ENCODE measurements around the gene TFCP2.

TFCP2 gene

DNA sequence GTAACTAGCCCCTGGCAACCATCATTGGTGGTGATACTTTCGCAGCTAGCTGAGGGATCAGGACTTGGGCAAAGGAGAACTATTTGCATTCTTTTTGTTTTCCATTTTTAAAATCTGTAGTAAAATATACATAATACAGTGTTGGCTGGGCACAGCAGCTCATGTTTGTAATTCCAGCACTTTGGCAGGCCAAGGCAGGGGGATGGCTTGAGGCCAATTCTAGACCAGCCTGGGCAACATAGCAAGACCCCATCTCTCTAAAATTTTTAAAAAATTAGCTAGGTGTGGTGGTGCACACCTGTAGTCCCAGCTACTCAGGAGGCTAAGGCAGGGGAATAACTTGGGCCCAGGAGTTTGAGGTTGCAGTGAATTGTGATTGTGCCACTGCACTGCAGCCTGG lies 20.0 kb downstream of the TFCP2 start:
- no peak for ATAC-seq

DNA sequence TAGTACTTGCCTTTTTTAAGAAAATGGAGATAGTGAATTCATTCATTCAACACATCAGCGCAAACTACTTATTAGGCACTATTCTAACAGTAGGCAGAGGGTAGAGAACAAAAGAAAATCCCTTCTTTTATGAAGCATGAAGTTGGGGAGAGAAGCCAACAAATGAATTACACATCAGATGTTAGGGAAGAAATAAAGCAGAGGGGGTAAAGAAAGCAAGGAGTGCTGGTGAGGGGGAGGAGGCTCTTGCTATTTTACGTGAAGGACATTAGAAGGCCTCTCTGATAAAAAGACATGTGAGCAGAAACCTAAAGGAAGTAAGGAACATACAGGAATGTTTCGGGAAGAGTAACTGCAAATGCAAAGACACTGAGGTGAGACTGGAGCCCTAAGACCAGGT lies 22.2 kb downstream of the TFCP2 start:
- no peak for ATAC-seq

DNA sequence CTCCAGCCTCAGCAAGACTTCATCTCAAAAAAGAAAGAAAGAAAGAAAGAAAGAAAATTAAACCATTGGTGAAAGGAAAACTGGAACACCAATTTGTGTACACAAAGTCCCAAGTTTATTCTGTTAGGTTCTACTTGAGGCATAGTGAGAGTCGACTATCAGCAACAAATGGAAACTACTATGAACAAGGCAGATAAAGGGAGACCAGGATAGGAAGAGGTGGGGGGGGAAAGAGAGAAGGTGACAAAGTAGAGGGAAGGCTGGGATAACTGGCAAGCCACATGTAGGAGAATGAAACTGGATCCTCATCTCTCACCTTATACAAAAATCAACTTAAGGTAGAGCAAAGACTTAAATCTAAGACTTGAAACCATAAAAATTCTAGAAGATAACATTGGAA lies 25.6 kb downstream of the TFCP2 start:
- ATAC-seq = no peak

DNA sequence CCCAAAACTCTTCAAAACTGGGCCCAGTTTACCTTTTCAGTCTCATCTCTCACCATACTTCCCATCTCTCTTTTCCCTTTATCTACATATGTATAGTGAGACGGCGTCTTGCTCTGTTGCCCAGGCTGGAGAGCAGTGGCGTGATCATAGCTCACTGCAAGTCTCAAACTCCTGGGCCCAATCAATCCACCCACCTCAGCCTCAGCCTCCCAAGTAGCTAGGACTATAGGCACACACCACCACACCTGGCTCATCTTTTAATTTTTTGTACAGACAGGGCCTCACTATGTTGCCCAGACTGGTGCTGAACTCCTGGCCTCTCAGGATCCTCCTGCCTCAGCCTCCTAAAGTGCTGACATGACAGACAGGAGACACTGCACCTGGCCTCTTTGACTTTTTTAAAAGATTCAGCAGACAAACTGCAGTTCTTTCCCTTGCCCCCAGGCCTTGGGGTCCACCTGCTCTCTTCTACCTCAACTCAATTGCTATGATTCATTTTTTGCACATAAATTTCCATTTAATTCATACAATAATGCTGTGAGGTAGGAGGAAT lies 33.6 kb downstream of the TFCP2 start:
- ATAC-seq = no peak

DNA sequence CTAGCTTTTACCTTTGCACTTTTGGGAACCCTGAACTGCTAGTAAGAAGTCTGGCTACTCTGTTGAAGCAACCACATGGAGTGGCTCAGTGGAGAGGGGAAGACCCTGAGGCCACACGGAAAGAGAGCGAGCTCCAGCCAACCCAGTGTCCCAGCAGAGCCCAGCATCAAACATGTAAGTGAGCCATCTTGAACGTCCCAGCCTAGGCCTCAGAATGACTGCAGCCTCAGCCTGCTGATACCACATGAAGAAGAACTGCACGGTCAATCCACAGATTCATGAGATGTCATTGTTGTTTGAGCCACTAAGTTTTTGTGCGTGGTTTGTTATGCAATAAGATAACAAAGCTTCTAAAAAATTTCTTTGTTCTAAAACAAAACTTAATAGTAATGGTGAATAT lies 40.2 kb downstream of the TFCP2 start:
- peak in 1 of 2 donors; percentile 59 for ATAC-seq

DNA sequence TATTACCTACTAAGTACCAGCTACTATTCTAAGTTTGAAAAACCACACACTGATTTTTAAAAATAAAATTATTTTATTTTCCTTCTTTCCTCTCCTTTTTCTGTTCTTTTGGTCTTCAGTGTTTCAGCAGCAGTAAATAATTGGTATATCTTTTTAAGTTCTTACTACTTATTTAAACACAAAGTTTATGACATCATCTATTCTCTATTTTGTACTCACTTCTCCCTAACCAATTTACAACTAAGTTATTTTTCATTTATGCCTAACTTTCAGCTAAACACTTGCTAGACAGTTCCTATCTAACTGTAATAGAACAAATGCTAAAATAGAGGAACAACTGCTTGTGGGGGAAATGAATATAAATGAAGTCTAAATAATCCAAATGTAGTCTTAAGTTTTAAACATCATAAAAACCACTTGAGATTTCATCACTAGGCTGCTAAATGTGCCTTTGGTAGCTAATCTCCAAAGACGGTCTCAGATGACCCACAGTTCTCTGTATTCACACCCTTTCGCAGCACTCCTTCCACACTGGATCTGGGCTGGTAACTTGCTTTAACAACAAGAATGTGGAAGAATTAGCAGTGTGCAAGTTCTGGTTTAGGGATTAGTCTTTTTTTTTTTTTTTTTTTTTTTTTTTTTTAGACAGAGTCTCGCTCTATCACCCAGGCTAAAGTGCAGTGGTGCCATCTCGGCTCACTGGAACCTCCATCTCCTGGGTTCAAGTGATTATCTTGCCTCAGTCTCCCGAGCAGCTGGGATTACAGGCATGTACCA lies 41.0 kb downstream of the TFCP2 start:
- ATAC-seq = no peak

DNA sequence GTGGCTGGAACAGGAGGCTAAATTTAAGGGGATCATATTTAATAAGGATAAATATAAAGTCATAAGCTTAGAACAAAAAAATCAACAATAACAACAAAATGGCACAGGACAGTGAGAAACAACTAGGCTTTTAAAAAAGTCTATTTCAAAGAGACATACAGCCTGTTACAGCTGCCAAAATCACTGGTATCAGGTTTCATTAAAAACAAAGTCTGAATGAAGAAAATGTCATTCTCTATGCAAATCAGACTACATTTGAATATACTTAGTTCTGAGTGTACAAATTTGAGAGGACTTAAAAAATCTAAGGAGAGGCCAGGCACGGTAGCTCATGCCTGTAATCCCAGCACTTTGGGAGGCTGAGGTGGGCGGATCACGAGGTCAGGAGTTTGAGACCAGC lies 44.0 kb downstream of the TFCP2 start:
- ATAC-seq = no peak

DNA sequence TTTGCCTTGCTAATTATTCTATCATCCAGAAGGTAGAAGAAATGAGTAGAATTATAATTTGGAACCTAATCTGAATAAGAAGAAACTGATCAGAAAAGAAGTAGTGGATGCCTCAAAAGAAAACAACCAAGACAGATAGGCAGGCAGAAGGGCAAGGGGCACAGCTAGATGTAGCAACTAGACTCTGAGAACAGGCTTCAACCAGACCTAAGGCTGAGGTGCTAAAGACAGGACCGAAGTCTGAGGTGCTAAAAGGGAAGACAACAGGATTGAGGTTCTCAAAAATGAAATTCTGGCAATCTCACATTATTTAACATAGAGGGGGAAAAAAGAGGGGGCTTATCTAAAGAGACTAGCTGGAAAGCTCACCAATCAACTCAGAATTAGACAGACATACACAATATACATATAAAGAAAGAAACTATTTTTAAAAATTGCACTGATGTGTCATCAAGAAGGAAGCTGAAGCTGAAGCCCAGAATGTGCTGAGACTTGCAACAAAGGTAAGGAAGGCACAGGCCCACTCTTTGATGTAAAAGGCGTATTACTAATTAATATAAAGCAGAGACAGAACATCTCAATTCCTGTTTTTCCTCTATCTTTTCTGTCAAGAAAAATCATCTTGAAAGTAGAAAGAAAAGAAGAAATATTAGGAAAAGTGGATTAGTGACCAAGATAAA lies 45.7 kb downstream of the TFCP2 start:
- ATAC-seq = no peak

DNA sequence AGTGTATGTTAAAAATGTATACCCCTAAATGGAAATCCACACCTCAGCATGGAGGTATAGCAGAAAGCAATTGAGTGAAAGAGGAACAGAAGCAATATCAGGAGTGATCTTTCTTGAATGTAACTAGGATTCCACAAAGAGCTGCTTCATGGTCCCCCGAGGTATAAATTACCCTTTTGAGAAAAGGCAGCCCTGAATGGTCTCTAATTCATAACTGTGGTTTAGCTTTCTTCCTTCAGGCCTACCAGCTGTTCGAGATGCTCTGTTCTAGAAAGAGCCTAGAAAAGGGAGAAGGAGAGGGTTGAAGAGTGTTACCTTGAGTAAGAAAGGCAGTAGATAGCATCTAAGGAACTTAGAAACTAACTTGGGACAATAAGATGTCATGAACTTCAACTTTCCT lies 46.6 kb downstream of the TFCP2 start:
- ATAC-seq = no peak

DNA sequence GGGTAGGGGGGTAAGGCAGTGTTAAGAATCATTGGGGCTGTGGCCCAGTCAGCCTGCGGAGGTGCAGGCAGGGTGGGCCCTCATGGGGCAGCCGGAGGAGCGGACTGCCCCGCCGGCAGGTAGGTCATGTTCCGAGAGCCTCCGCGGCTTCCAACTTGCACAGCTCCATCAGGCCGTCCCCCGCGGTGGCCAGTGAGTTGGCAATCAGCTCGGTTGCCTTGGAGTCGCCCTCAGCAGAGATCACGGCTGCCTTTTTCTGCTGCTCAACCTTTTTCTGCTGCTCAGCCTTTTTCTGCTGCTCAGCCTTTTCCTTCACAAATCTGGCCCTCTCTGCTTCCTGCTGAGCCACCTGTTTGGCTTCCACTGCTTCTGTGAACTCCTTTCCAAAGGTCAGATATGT lies 48.4 kb downstream of the TFCP2 start:
- ATAC-seq = no peak

DNA sequence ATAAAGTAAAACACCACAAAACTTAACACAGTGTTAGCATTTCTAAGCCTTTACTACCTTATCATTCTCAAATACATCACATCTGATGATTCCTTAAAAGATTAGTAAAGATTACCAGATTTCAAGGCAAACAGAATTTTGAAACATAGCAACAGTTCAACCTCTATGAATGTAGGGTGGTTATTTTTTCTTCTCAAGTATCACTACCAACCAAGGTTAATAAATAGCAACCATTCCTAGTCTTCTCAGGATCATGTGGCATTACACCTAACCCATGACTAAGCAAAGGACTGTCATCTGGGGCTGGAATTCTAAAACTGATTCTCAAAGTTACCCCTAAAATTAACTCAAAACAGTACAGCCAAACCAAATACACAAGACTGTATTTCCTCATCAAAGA lies 50.1 kb downstream of the TFCP2 start:
- ATAC-seq = no peak

DNA sequence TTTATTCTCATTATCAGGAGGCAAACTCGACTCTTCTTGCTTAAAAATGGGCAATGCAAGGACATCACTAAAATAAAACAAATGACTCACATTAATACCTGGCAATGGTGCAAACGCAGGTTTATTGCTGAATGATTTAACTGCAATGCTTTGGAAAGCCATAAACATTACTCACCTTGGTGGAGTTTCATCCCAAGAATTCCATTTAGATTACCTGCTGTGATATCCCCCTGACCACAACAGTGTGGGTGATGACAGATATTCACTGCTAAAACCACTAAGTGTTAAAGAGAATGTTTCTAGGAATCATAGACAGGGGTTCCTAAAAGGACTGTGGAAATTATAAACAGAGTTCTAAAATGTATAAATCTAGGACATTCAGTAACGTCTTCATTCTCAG lies 54.2 kb downstream of the TFCP2 start:
- ATAC-seq = no peak

DNA sequence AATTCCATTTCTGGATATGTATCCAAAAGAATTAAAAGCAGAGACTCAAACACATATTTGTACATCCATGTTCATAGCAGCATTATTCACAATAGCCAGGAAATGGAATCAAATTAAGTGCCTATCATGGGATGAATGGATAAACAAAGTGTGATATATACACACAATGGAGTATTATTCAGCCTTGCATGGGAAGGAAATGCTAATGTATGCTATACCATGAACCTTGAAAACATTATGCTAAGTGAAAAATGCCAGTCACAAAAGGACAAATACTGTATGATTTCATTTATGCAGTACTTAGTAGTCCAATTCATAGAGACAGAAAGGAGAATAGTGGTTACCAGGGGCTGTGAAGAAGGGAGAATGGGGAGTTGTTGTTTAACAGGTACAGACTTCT lies 57.4 kb downstream of the TFCP2 start:
- ATAC-seq = no peak

DNA sequence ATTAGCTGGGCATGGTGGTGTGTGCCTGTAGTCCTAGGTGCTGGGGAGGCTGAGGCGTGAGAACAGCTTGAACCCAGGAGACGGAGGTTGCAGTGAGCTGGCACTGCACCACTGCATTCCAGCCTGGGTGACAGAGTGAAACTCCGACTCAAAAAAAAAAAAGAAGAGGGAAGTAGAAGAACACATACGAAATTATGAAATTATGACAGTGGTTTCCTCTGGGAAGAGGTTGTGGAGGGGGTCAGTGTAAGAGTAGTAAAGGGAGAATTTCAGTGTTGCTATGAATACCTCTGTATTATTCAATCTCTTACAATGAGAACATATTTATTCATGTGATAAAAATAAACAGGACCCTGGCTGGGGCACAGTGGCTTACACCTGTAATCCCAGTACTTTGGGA lies 64.8 kb downstream of the TFCP2 start:
- no peak for ATAC-seq

DNA sequence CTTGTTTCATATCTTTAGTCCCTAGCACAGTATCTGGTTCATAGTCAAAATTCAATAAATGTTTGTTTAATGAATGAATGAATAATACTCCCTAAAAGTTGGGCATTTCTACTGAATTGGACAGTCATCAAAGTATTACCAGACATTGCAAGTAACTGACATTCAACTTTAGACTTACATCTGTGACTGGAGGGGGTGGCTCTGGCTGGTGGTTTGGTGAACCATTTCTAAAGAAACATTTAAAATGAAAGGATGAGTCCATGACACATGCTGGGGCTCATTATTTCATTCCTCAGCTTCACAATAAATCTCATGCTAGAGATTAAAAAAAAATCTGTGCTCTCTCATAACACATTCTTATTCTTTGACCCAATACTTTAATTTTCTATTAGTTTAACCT lies 69.0 kb downstream of the TFCP2 start:
- no peak for ATAC-seq

DNA sequence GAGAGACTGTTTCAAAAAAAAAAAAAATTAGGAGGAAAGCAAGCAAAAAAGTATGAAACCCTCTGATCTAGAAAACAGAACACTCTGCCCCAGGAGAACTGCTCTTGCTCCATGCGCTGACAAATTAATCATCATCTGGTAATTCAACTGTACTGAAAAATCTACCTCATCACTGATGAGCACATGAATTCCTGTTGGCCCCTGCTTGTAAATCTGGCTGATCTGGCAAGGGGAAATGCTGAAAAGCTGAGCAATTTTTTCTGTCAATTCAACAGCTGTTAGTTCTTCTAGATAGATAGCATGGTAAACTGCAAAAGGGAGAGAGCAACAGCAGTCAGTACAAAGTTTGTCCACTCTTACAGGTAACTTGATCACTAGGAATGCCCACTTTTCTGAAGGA lies 74.3 kb downstream of the TFCP2 start:
- no peak for ATAC-seq

DNA sequence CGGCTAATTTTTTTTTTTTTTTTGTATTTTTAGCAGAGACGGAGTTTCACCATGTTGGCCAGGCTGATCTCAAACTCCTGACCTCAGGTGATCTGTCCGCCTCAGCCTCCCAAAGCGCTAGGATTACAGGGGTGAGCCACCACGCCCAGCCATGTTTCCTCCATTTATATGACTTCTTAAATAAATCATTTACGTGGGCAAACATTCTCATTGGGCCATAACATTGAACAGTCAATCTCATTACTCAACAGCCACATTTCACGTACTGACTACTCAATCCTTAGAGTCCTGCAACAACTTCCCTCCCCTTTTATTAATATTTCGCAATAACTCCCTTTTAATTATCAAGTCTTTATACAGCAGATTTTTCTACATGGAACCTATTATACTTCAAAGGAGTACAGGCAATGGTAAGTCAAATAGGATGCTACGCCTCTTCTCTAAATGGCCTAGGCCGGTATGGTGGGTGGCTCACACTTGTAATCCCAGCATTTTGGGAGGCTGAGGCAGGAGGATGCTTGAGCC lies 82.2 kb downstream of the TFCP2 start:
- no peak for ATAC-seq

DNA sequence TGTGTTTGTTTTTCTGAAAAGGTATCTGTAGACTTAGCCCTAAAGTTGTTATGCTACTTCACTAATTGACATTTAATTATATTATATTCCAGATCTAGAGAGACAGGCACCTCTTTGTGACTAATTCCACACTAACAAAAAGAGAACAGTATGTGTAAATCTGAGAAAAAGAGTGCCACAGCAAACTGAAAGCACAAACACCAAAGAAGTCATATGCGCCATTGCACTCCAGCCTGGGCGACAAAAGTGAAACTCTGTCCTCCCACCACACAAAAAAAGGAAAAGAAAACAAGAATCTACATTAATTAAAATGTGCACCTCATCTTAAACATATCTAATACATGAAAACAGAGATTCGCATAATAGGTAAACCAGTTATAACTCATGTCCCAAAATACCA lies 85.1 kb downstream of the TFCP2 start:
- ATAC-seq = peak in 1 of 2 donors; percentile 14

DNA sequence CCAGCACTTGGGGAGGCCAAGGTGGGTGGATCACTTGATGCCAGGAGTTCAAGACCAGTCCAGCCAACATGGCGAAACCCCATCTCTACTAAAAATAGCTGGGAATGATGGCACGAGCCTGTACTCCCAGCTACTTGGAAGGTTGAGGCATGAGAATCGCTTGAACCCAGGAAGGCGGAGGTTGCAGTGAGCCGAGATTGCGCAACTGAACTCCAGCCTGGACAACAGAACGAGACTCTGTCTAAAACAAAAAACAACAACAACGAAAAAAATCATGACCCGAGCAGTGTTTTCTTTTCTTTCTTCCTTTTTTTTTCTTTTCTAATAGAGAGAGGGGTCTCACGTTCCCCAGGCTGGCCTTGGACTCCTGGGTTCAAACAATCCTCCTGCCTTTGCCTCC lies 86.0 kb downstream of the TFCP2 start:
- ATAC-seq = no peak

DNA sequence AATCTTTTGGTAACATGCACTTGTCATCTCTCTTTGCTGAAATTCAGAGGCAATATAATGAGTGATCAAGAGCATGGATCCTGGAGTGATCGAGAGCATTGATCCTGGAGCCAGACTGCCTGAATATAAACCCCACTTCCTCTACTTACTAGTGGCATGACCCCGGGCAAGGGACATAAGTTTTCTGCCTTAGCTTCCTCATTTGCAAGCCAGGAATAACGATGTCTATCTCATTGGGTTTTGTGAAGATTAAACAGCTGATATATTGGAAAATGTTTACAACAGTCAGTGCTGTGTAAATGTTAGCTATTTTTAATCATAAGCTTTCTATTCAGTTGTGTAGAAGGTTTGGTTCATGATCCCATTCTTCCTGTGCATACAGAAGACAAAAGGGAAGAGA lies 87.2 kb downstream of the TFCP2 start:
- ATAC-seq = no peak

DNA sequence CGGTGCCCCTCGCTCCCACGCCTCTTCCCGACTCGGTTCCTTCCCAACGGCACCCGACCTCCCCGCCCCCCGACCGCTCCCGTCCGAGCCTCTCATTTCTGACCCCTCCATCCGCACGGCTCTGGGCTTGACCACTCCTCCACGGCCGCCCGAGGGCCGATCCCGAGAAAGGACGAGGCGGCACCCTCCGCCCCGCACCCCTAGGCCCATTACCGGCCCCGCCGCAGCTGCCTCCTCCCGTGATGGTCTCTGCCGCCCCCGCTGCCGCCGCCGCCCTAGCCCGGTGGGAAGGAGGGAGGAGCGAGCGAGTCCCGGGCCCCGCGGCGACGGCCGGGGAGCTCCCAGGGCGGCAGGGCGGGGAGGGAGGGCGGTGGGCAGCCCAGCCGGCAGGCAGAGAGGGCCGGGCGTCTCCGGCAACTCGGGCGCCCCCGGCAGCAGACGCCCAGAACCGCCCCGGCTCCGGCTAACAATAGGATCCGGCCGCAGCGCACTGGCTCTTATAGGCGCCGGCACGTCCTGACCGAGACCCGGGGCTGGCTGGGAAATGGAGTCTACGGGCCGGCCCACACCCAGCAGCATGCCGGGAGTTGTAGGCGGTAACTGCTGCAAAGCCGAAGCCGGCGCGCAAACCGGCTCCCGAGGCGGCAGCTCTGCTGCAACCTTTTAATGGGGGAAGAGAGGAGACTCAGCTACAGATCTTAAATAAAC lies 89.7 kb downstream of the TFCP2 start, which contains the start of gene CSRNP2:
CSRNP2 (minus strand) TSS at position 471 of the 708 bp plus-strand sequence. CDS start 7,035 bp downstream, outside the sequence.
- ATAC-seq = peak; percentile 100

DNA sequence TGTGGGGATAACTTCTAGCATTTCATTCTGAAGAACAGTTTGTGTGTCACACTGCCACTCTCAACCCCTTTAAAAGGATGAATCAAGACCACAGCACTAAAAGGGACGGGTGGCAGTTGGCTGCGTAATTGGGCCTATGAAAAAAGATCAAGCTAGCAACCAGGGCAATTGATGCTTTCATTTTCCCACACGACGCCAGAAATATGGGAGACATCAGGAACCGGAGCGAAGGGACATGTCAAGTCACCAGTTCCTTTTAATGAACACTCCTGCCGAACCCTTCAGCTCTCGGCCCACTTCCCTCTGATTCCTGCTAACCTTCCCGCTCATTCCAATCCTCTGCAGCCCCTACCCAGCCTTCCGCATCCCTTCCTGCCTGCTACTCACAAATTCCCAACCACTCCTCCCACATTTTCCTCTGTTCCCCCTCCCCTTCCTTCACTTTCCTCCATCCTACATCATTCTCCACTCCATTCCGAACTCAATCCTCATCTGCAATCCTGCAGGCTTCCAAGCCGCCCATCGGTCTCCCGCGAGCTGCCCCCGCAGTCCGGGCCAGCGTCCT lies 90.3 kb downstream of the TFCP2 start:
- ATAC-seq = peak in 1 of 2 donors; percentile 15

DNA sequence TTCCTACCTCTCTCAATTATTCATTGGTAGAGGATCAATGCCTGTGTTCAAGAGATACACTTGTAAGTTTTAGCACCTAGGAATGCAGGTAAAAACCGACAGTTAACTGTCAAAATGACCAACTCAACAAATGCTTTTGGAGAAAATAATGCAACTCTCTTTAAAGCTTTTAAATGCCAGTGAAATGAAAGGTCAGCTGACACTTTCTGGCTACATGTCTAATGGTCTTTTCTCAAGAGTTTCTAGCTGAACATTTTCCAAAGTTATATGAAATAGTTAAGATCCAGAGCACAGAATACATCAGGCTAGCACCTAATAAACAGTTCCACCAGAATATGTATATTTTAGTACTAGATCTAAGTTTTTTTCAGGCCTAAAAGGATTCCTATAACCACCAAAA lies 91.5 kb downstream of the TFCP2 start:
- ATAC-seq = no peak

Data from activated CD4-positive, CD25-positive, alpha-beta regulatory T cell treated with anti-CD3 and anti-CD28 coated beads, Interleukin-2, amount 50 U/mL, for 24 hours (primary cell).